Colonic mucosa (tissue), 4 donors: ENCODE data around the gene LMF1. TPM values are rescaled to one million over a fixed set of nuclear protein-coding genes. Genes with fewer than 3 reads are reported as not detected.

Experiments
- DNase-seq: peaks from one replicate; pipeline ENCODE4 v3.0.0-alpha.2; 2020
- H3K27ac ChIP-seq: fragments of 200-600 bp; one replicate; pipeline ENCODE4 v1.8.0; 2021
- H3K27me3 ChIP-seq: fragments of 200-600 bp; one replicate; pipeline ENCODE4 v1.8.0; 2021
- H3K36me3 ChIP-seq: fragments of 200-600 bp; one replicate; pipeline ENCODE4 v1.8.0; 2021
- H3K4me1 ChIP-seq: fragments of 200-600 bp; one replicate; pipeline ENCODE4 v1.8.0; 2021; ENCODE audit warnings: mild to moderate bottlenecking
- H3K4me3 ChIP-seq: fragments of 200-600 bp; one replicate; pipeline ENCODE4 v1.8.0; 2021
- H3K9ac ChIP-seq, 2 donors: one replicate each; pipeline ENCODE4 v1.7.0; 2013; ENCODE audit warnings: control low read depth in 2 of 2, low read depth in 2 of 2, low read length in 2 of 2
- H3K9me3 ChIP-seq: fragments of 200-600 bp; one replicate; pipeline ENCODE4 v1.8.0; 2021
- CTCF ChIP-seq: fragments of 200-600 bp; IDR thresholded peaks from one replicate; pipeline ENCODE4 v1.8.0; 2022; ENCODE audit warnings: antibody characterized with exemption, mild to moderate bottlenecking
- intact Hi-C: fragments of 100-400 bp; cut with DNase I; formaldehyde crosslinking; loops from one replicate; pipeline ENCODE4 v1.14.1; 2022
- total RNA-seq, 2 donors: library from RNA; stranded (reverse); fragmentation: NEBNext Ultra II Directional in 1 of 2; extraction: Animal tissue kit (Norgen Biotek cat#: 25700) in 1 of 2; gene quantifications; one replicate each; pipeline ENCODE4 v1.2.1, GENCODE V29; 2021
- donor health status: healthy.
- donor health status: DM: no; HTN: no; CAD: no.
- donor health status: DM: no; HTN: no; CAD: no.

Gene LMF1
- total RNA-seq, 2 donors from 2014 or later, result 8.4 to 12.8 TPM

GRCh38 chr16:914440-914839 is 56.3 kb downstream of the LMF1 start:
- no peak overlapping the region for H3K4me3 ChIP-seq
- DNase-seq, result no peak
- intact Hi-C loops, result no loop called here
- no peak overlapping the region for H3K9ac ChIP-seq
- no peaks in the 10 kb centered on the region for H3K27me3 ChIP-seq
- H3K36me3 ChIP-seq, result no peaks in the 10 kb centered on the region
- TF ChIP-seq CTCF, result no peak
- H3K9me3 ChIP-seq, result no peaks in the 10 kb centered on the region
- H3K27ac ChIP-seq, result no peak overlapping the region
- H3K4me1 ChIP-seq, result no peaks in the 10 kb centered on the region

- no peaks in the 10 kb centered on the region for H3K4me1 ChIP-seq
- H3K4me3 ChIP-seq, result no peak overlapping the region
- H3K36me3 ChIP-seq, result no peaks in the 10 kb centered on the region
- H3K9ac ChIP-seq, result no peak overlapping the region
- intact Hi-C loops, result no loop called here
- DNase-seq, result no peak
- H3K27me3 ChIP-seq, result no peaks in the 10 kb centered on the region
- H3K27ac ChIP-seq, result no peak overlapping the region
- no peaks in the 10 kb centered on the region for H3K9me3 ChIP-seq
- TF ChIP-seq CTCF, result no peak
Observed at GRCh38 chr16:913817-914439, 56.9 kb downstream of the LMF1 start.

GRCh38 chr16:912684-913613 is 57.8 kb downstream of the LMF1 start:
- H3K36me3 ChIP-seq, result no peaks in the 10 kb centered on the region
- no peak overlapping the region for H3K27ac ChIP-seq
- DNase-seq, result no peak
- TF ChIP-seq CTCF, result no peak
- no peaks in the 10 kb centered on the region for H3K9me3 ChIP-seq
- no peak overlapping the region for H3K9ac ChIP-seq
- H3K27me3 ChIP-seq, result no peaks in the 10 kb centered on the region
- intact Hi-C loops, result no loop called here
- no peak overlapping the region for H3K4me3 ChIP-seq
- no peaks in the 10 kb centered on the region for H3K4me1 ChIP-seq

GRCh38 chr16:912322-912683 is 58.5 kb downstream of the LMF1 start:
- Histone ChIP-seq H3K9ac (no peak overlapping the region), H3K27me3 (no peaks in the 10 kb centered on the region), H3K4me3 (no peak overlapping the region), H3K4me1 (no peaks in the 10 kb centered on the region), H3K27ac (no peak overlapping the region), H3K9me3 (no peaks in the 10 kb centered on the region), H3K36me3 (no peaks in the 10 kb centered on the region)
- no peak for TF ChIP-seq CTCF
- intact Hi-C loops, result no loop called here
- no peak for DNase-seq

GRCh38 chr16:911604-912321 is 59.0 kb downstream of the LMF1 start:
- Histone ChIP-seq H3K4me1 (no peaks in the 10 kb centered on the region), H3K36me3 (no peaks in the 10 kb centered on the region), H3K27me3 (no peaks in the 10 kb centered on the region), H3K9me3 (no peaks in the 10 kb centered on the region), H3K4me3 (no peak overlapping the region), H3K9ac (no peak overlapping the region), H3K27ac (no peak overlapping the region)
- intact Hi-C loops, result no loop called here
- no peak for TF ChIP-seq CTCF
- no peak for DNase-seq
